Liver (tissue), 9 donors: ENCODE data around the gene IFT122. TPM values are rescaled to one million over a fixed set of nuclear protein-coding genes. Genes with fewer than 3 reads are reported as not detected.
"Not testable (repeated sequence)": the region's sequence is repeated elsewhere in the genome, so short reads cannot be mapped to it uniquely, and the experiment has no call there.

ENCODE experiments used
- DNase-seq: peaks from one replicate; pipeline ENCODE4 v3.0.0-alpha.2; 2017; ENCODE audit warnings: low spot score
- H3K27ac ChIP-seq, 2 donors: one replicate each; pipeline ENCODE4 v1.7.0; 2013; ENCODE audit warnings: inconsistent platforms in 2 of 2, low read length in 2 of 2, control low read depth in 1 of 2, low read depth in 1 of 2, mild to moderate bottlenecking in 1 of 2
- H3K27me3 ChIP-seq, 4 donors: one replicate each; pipeline versions ENCODE4 v1.6.1 to v1.7.0; 2013; ENCODE audit warnings: low read length in 3 of 4, inconsistent platforms in 1 of 4, mild to moderate bottlenecking in 1 of 4, moderate library complexity in 1 of 4; ENCODE audit not compliant: control insufficient read depth in 4 of 4, insufficient read depth in 4 of 4
- H3K36me3 ChIP-seq, 4 donors: one replicate each; pipeline versions ENCODE4 v1.6.1 to v1.7.0; 2013; ENCODE audit warnings: low read length in 3 of 4, mild to moderate bottlenecking in 3 of 4, low read depth in 1 of 4, moderate library complexity in 1 of 4; ENCODE audit not compliant: control insufficient read depth in 4 of 4, insufficient read depth in 3 of 4
- H3K4me1 ChIP-seq, 4 donors: one replicate each; pipeline versions ENCODE4 v1.6.1 to v1.7.0; 2013; ENCODE audit warnings: low read length in 3 of 4, mild to moderate bottlenecking in 3 of 4, moderate library complexity in 1 of 4; ENCODE audit not compliant: control insufficient read depth in 4 of 4, insufficient read depth in 4 of 4
- H3K4me3 ChIP-seq, 3 donors: one replicate each; pipeline versions ENCODE4 v1.6.1 to v1.7.0; 2013; ENCODE audit warnings: low read length in 3 of 3, control low read depth in 1 of 3, low read depth in 1 of 3, mild to moderate bottlenecking in 1 of 3
- H3K9ac ChIP-seq, 2 donors: one replicate each; pipeline ENCODE4 v1.7.0; 2013; ENCODE audit warnings: low read length in 2 of 2, mild to moderate bottlenecking in 2 of 2, moderate library complexity in 2 of 2, control low read depth in 1 of 2, low read depth in 1 of 2
- H3K9me3 ChIP-seq, 4 donors: one replicate each; pipeline versions ENCODE4 v1.6.1 to v1.7.0; 2013; ENCODE audit warnings: low read length in 3 of 4; ENCODE audit not compliant: control insufficient read depth in 4 of 4
- ATF3 ChIP-seq: IDR thresholded peaks from 2 replicates; pipeline ENCODE4 v1.6.1; 2016; ENCODE audit warnings: antibody characterized with exemption
- CTCF ChIP-seq: fragments of 150-350 bp; IDR thresholded peaks from 2 replicates; pipeline ENCODE4 v1.5.1; 2017; ENCODE audit warnings: improper control_type of control experiment, low read depth, low read length; ENCODE audit not compliant: missing input control
- HNF4A ChIP-seq, 2 donors: conservative IDR thresholded peaks; 2 replicates each; pipeline ENCODE4 v1.6.1; 2016; ENCODE audit warnings: antibody characterized with exemption in 2 of 2, mild to moderate bottlenecking in 2 of 2
- HNF4G ChIP-seq: IDR thresholded peaks from 2 replicates; pipeline ENCODE4 v1.6.1; 2016; ENCODE audit warnings: antibody characterized with exemption
- JUND ChIP-seq, 2 donors: IDR thresholded peaks; 2 replicates each; pipeline ENCODE4 v1.6.1; 2016; ENCODE audit warnings: antibody characterized with exemption in 2 of 2
- RAD21 ChIP-seq, 2 donors: IDR thresholded peaks; 2 replicates each; pipeline ENCODE4 v1.6.1; 2016; ENCODE audit warnings: antibody characterized with exemption in 2 of 2, mild to moderate bottlenecking in 2 of 2
- REST ChIP-seq: IDR thresholded peaks from 2 replicates; pipeline ENCODE4 v1.6.1; 2016; ENCODE audit warnings: antibody characterized with exemption, mild to moderate bottlenecking
- RXRA ChIP-seq, 2 donors: IDR thresholded peaks; 2 replicates each; pipeline ENCODE4 v1.6.1; 2017 to 2018; ENCODE audit warnings: antibody characterized with exemption in 2 of 2, mild to moderate bottlenecking in 1 of 2
- SP1 ChIP-seq: IDR thresholded peaks from 2 replicates; pipeline ENCODE4 v1.6.1; 2018; ENCODE audit warnings: antibody characterized with exemption, mild to moderate bottlenecking
- TAF1 ChIP-seq: conservative IDR thresholded peaks from 2 replicates; pipeline ENCODE4 v1.6.1; 2016; ENCODE audit warnings: antibody characterized with exemption, mild to moderate bottlenecking
- YY1 ChIP-seq: IDR thresholded peaks from 2 replicates; pipeline ENCODE4 v1.6.1; 2016; ENCODE audit warnings: antibody characterized with exemption, mild to moderate bottlenecking
- WGBS: extraction: QIAGEN DNeasy Blood & Tissue Kit; methylation state at CpG from one replicate; pipeline ENCODE4 v1.1.7; 2013; 5-methylcytosine and 5-hydroxymethylcytosine counted together
- polyA plus RNA-seq, 2 donors: library from polyadenylated mRNA; stranded (reverse) in 1 of 2; unstranded in 1 of 2; fragments of 200-250 nt in 1 of 2; fragments of >200 nt in 1 of 2; fragmentation: Nextera tagmentation in 1 of 2; extraction: Ambion mirVana in 1 of 2; gene quantifications; one replicate each; pipeline versions ENCODE4 v1.2.1 to v1.2.3, GENCODE V29; 2013 to 2015
- total RNA-seq, 2 donors: library from RNA; depleted of rRNA; stranded (reverse); fragments of >200 nt; gene quantifications; one replicate each; pipeline ENCODE4 v1.2.3, GENCODE V29; 2014
- donor health status: healthy.
- donor health status: healthy.
- donor health status: healthy.
- donor health status: healthy.
- donor health status: healthy.

The IFT122 gene
- total and polyA plus RNA-seq, 4 donors: 3.3 to 25.8 (median 10.6) TPM

GRCh38 chr3:129489258-129489657, 49.2 kb downstream of the IFT122 start:
- H3K4me3 ChIP-seq, DNase-seq, H3K9ac ChIP-seq, H3K27ac ChIP-seq, H3K9me3 ChIP-seq, H3K36me3 ChIP-seq, H3K27me3 ChIP-seq: not testable (repeated sequence)
- WGBS: 89% methylated on average over 10 of the region's 10 CpGs
- peaks cover 0 to 15% (median 8%) of the 10 kb centered on the region in 4 donors for H3K4me1 ChIP-seq

- Histone ChIP-seq H3K9ac (peak overlapping the region in 1 of 2 donors; percentile 23), H3K36me3 (peaks cover 0 to 7% (median 0%) of the 10 kb centered on the region in 4 donors), H3K4me3 (no peak overlapping the region), H3K4me1 (peaks cover 0 to 15% (median 8%) of the 10 kb centered on the region in 4 donors), H3K27ac (peak overlapping the region; percentile 37 to 82), H3K9me3 (no peaks in the 10 kb centered on the region), H3K27me3 (no peaks in the 10 kb centered on the region)
- peak in 1 of 2 donors; percentile 26 for TF ChIP-seq JUND (IDR thresholded peaks at IDR 0.05)
- TF ChIP-seq HNF4A (conservative IDR thresholded peaks at IDR 0.05): peak in 1 of 2 donors; percentile 6
- no peak for TF ChIP-seq REST
- TF ChIP-seq RAD21 (IDR thresholded peaks at IDR 0.05): peak; percentile 99 to 100
- TF ChIP-seq CTCF: peak; percentile 92
- WGBS: 22% methylated on average over 5 of the region's 5 CpGs
- DNase-seq: peak; percentile 72
These were observed 50.2 kb downstream of the IFT122 start for GRCh38 chr3:129490273-129490675.

GRCh38 chr3:129491077-129491476, 51.1 kb downstream of the IFT122 start:
- not testable (repeated sequence) for H3K36me3 ChIP-seq, DNase-seq, H3K4me3 ChIP-seq, H3K9ac ChIP-seq, H3K27me3 ChIP-seq, H3K9me3 ChIP-seq
- Histone ChIP-seq H3K27ac (peak overlapping the region; percentile 37 to 82), H3K4me1 (peaks cover 0 to 15% (median 8%) of the 10 kb centered on the region in 4 donors)
- TF ChIP-seq HNF4A (conservative IDR thresholded peaks at IDR 0.05) (peak in 1 of 2 donors; percentile 32), RXRA (IDR thresholded peaks at IDR 0.05) (peak in 1 of 2 donors; percentile 30)
- 71% methylated on average over 4 of the region's 4 CpGs for WGBS

GRCh38 chr3:129491794-129492193, 51.8 kb downstream of the IFT122 start:
- WGBS: 96% methylated on average over 9 of the region's 9 CpGs
- Histone ChIP-seq H3K9ac (no peak overlapping the region), H3K4me1 (peaks cover 0 to 15% (median 8%) of the 10 kb centered on the region in 4 donors), H3K4me3 (no peak overlapping the region), H3K9me3 (no peaks in the 10 kb centered on the region), H3K36me3 (peaks cover 0 to 9% (median 0%) of the 10 kb centered on the region in 4 donors), H3K27ac (no peak overlapping the region), H3K27me3 (no peaks in the 10 kb centered on the region)
- DNase-seq: no peak
- no peak for TF ChIP-seq HNF4A (conservative IDR thresholded peaks at IDR 0.05)
- no peak for TF ChIP-seq SP1
- TF ChIP-seq JUND (IDR thresholded peaks at IDR 0.05): no peak
- no peak for TF ChIP-seq TAF1
- TF ChIP-seq YY1: no peak
- no peak for TF ChIP-seq HNF4G
- TF ChIP-seq CTCF: no peak
- no peak for TF ChIP-seq ATF3
- no peak for TF ChIP-seq RAD21 (IDR thresholded peaks at IDR 0.05)
- TF ChIP-seq RXRA (IDR thresholded peaks at IDR 0.05): no peak
